ENCODE data around the gene SLC6A6.

The SLC6A6 gene

DNA sequence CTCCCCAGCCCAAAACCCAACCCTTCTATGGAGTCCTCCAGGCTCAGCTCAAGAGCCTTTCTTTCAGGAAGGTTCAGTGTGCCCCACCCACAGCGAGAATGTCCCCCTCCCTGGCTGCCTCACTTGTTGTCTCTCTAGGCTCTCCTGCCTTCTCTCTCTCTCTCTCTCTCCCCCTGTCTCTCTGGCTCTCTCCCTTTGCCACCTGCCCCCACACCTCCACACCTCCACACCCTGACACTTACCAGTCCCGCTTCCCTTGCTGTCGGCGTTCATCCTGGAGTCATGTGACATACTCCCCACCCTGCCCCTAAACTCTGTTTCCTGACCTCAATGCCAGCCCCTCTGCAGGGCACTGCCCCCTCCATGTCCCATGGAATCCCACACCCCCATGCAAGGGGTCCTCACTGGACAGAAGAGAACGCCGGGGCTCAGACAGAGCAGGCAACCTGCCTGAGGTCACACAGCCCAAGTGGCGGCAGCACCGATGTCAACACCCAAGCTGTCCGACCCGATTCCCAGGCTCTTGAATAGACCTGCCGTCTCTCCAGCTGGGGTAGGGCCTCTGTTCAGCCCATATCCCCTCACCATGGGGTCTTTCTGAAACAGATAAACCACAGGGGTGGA is 28.5 kb upstream of the SLC6A6 start:
- no peak for DNase-seq

DNA sequence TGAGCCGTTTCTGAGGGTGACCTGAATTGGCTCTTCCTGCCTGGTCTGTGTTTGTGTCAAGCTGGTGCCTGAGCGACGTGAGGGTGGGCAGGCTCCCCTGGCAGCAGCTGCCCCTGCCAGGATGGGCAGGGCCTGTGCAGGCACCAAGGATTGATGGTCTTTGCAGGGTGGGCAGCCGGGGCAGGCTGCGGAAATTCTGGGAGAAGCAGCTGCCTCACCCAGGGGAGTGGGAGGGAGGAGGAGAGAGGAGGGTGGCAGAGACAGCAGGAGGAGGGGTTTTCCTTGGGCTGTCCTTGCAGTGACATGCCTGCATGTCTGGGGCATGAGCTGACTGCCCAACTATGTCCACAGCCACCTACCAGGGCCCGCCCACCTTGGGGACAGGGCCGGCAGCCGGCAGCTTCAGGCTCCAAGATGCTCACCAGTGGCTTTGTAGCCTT is 27.9 kb upstream of the SLC6A6 start:
- DNase-seq = no peak

DNA sequence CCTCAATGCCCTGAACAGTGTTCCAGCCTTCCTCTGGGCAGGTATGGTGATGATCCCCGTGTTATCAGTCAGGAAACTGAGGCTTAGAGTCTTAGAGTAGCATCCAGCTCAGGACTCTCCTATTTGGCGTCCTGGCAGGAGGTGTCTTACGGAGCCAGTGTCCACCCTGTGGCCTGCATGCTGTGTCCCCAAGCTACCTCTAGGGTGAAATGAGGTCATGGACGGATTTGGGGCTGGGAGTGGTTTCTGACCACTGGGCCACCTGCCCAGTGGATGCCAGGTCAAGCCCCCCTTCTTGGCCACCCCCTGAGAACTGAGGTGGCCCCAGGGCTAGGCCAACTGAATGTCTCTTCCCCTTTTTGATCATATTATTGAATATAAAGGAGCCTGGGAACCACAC is 27.2 kb upstream of the SLC6A6 start:
- DNase-seq = no peak

DNA sequence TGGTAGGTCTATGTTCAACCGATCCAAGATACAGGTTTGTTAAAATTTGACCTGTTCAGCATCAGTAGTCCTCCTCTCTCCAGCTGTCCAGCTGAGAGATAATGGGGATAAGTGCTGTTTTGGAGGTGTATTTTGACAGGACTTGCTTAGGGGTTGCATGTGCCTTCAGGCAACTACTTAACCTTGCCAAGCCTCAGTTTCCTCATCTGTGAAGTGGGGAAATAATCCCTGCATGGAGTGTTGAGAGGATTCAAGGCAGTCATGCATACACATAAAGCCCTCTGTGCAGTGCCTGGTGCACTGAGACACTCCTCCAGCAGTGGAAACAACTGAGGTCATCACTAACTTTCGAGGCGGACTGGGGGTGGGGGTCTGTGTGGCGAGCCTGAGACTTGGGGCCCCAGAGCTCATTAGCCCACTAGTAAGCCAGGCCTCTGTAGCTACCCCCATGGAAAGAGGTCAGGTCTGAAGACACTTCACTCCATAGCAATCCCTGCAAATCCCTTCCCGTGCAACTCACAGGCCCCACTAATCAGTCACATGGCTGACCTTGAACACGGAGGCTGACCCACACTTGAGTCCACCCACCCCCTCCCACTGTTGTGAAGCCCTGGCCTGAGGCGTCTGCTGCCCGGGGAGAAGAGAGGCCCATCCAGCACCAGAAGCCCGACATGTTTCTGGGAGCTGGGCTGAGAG is 25.9 kb upstream of the SLC6A6 start:
- DNase-seq = no peak

DNA sequence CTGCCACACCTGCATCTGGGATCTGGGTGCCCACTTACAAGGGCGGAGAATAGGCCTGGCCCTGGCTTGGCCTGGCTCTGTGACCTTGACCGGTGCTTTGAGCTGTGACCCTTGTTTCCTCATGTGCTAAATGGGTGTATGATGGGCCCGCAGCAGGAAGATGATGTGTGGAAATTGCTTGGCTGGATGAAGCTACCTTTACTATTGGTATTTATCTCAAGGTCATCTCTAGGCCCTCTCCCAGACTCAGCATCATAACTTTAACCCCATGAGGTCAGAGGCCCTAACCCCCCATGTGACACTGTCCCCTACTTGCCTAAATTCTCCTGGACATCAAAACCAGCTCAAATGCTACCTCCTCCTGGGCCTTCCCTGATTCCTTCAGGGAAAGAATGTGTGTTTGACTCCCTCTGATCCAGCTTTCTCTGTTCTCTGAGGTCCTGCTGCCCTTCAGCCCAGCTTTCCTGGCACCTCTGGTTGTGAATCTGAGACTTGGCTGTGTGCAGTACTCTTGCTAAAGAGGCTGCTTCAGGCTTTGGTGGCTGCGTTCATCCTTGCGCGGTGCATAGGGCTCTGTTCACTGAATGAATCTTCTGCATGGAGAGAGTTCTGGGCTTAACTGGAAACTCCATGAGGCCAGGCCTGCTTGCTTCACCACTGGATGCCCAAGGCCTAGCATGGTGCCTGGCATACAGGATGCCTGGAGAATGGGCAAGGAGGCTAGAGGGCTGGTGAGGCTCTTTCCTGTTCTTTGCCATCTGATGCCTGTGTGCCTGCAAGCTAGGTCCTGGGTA is 25.2 kb upstream of the SLC6A6 start:
- no peak for DNase-seq

DNA sequence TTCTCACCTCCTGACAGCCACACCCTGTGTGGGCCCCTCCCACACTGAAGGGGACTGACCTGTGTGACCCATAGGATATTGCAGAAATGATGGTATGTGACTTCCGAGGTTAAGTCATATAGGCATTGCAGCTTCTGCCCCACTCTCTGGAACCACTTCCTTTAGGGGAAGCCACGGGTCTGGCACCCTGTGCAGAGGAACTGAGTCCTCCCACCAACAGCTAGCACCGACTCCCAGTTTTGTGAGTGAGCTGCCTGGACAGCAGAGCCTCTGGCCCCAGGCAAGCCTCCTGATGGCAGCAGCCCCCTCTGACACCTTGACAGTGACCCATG is 24.6 kb upstream of the SLC6A6 start:
- peak; percentile 62 for DNase-seq

DNA sequence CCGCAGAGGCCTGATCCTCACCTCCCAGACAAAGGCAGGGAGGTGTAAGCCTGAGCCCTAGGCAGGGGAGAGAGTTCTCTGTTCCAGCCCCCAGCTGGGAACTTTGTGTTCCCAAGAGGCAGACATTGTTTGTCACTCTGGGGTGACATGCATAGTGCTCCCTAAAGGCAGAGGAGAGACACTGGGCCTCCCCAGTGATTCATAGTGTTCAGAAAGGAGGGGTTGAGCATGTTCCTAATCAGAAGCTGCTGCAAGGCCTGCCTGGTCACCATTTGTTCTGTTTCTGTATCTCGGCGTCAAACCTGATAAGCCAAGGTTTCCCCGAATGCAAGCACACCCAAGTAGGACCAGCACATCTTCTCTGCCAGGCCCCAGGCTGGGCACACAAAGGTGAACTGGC is 24.0 kb upstream of the SLC6A6 start:
- no peak for DNase-seq

DNA sequence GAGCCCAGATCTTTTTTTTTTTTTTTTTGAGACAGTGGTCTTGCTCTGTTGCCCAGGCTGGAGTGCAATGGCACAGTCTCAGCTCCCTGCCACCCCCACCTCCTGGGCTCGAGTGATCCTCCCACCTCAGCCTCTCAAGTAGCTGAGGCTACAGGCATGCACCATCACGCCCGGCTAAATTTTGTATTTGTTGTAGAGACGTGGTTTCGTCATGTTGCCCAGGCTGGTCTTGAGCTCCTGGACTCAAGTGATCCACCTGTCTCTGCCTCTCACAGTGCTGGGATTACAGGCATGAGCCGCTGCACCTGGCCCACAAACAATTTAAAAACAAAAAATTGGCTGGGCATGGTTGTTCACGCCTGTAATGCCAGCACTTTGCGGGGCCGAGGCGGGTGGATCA is 22.6 kb upstream of the SLC6A6 start:
- DNase-seq = no peak

DNA sequence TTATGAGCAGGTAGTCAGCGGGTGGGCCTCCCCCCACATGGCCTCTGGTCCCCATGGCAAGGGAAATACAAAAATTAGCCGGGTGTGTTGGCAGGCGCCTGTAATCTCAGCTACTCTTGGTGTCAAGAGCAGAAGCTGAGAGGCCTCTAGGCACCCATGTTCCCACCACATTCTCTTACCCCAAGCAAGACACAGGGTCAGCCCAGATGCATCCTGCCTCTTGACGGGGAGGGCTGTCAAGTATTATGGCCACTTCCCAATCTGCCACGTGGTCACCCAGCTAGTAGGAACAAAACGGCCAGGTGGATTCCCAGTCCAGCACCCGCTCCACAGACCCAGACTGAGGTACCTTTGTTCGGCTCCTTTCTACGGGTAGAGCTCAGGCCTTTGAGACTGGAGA is 16.2 kb upstream of the SLC6A6 start:
- no peak for DNase-seq

DNA sequence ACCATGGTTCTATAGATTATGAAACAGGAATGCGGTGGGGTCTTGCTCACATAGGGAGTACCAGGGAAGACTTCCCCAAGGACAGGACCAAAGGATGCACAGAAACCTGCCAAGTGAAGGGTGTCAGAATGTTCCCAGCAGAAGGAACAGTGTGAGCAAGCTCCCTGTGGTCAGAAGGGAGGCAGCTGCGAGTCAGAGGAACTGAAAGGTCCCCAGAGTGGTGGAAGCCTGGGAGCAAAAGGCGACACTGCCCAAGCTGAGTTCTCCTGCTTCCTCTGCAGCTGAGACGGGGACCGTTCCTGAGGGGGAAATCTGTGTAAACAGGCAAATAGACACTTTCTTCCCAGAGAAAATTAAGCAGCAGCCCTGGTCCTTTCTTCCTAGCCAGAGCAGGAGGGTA is 14.2 kb upstream of the SLC6A6 start:
- no peak for DNase-seq

DNA sequence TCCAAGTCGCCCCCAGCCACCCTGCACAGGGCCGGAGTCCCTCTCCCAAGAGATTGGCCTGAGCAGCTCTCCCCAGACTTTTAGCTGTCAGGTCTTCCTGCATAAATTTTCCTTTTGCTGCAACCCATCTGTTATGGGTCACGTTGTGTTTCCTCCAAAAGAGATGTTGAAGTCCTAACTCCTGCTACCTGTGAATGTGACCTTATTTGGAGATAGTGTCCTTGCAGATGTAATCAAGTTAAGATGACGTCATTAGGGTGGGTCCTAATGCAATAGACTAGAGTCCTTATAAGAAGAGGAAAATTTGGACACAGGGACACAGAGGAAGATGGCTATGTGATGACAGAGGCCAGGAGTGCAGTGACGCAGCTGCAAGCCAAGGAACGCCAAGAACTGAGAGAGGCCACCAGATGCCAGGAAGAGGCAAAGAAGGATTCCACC is 13.2 kb upstream of the SLC6A6 start:
- DNase-seq = no peak

DNA sequence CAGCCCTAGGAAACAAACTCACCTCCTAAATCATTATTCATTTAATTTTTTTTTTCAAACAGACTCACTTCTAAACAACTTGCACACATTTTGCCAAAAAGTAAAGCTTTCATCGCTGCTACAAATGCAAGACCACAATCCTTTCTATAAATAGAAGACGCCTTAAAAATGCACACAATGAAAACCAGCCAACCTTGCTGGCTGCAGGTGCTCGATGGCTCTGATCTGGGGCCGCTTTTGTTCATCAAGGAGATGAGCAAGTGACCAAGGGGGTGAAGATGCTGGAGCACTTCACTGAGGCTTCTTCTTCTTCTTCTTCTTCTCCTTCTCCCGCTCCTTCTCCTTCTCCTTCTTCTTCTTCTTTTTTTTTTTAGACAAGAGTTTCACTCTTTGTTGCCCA is 12.7 kb upstream of the SLC6A6 start:
- no peak for DNase-seq

DNA sequence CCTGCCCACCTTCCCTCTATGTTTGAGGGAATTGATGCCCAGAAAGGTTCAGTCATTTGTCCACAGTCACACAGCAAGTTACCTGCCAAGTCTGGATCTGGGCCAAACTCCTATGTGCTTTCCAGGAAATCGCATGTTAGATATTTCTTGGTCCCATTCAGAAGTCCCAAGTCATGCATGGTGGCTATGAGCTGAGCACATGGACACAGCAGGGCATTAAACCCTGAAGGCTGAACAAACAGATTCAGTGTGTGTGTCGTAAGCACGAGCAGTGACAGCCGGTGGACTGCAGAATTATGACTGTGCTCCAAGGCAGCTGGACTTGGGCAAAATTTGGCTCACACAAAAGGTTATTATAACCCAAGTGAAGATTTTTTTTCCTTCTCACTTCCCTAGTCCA is 11.4 kb upstream of the SLC6A6 start:
- DNase-seq = no peak

DNA sequence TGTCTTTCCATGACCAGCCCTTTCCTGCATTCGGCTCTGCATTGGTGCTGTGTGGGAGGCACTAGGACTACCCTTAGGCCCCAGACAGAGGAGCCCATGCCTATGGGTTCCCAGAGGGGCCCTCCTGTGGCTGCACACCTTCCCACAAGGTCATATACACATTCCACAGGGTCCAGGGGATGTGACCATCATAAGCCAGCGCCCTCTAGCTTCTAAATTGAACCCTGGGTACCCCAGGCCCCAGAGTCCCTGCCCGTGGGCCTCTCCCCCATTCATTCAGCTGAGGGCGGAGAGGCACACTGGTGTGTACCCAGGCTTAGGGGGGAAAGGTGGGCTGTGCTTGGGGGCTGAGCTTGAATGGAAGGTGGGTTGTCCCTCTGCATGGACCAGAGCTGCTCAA is 10.2 kb upstream of the SLC6A6 start:
- DNase-seq = no peak

DNA sequence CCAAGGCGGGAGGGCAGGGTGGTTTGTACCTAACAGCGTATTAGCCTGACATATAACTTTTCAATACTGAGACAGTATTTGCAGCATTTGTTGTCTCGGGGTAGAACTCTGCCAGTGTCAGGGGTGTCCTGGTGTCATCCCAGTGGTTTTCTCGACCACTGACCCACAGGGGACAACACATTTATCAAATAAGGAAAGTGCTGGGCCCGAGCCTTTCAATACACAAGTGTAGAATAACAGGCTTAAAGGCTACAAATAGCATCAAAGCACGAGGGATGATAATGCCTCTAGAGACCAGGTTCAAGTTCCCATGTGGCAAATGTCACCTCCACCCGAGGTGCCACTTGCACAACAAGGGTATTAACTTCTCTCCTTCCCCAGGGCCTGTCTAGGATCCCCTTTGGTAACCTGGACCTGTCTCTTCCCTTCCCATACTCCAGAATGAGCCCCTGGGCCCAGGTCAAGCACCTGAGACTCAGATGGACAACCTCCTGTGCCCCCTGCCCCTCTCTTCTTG is 9.5 kb upstream of the SLC6A6 start:
- DNase-seq = no peak

DNA sequence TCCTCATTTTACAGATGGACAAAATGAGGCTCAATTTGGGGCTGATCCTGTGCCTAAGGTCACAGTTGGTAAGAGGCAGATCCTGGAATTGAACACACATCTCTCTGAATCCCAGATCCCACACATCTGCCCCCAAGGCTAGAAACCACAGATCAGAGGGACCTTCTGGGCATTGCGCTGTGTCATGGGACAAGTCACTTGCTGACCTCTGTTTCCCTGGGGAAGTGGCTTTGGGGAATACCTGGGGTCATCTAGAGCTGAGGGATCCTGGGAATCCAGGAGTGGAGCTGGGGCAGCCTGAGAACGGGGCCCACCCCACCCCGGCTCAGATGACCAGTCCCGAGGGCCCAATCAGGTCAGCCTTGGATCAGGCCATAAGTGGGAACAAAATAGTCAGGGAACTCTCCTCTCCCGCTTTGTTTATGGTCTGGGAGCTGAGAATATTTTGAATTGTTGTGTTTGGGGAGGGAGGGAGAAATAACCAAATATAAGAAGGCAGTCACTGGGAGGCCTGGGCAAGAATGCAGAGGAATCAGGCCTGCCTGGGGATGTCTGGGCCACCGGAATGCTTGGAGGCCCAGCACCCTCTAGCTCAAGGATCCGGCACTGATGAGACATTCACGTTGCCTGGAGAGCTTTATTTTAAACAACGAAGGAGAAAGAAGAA is 8.8 kb upstream of the SLC6A6 start:
- DNase-seq = no peak

DNA sequence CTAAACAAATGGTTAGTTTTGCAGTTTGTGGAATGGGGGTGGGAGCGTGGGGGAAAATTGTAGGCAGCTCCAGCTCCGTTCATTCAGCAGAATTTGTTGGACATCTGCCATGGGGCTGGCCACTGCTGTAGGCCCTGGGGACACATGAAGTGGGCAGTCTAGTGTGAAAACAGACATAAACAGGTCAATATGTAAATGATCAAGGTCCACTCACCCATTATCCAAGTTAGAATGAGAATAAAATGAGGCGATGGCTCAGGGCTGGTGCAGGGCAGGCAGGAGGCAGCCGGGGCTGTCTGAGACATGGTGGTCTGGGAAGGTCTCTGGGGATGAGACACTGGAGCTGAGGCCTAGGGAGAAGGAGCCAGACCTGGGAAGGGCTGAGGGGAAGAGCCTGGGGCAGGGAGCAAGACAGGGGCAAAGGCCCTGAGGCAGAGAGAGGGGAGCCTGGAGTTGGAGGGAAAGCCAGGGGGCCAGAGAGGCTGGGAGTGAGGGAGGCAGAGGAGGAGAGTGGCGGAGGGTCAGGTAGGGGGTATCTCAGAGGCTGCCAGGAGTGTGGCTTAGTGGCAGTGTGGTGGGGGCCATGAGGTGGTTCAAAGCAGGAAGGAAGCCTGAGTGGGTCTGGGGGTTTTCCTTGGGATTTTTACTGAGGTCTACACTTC is 6.2 kb upstream of the SLC6A6 start:
- DNase-seq = no peak

DNA sequence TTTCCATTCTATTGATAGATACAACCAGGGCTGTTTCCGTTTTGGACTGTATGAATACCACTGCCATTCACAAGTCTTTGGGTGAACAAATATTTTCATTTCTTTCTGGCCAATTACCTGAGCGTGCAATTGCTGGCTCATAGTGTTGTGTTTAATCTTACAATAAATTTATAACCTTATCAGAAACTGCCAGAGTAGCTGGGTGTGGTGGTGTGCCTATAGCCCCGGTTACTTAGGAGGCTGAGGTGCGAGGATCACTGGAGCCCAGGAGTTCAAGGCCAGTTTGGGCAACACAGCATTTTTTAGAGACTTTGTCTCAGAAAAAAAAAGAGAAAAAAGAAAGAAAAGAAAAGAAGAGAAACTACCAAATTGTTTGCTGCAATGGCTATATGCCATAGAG is 5.4 kb upstream of the SLC6A6 start:
- no peak for DNase-seq

DNA sequence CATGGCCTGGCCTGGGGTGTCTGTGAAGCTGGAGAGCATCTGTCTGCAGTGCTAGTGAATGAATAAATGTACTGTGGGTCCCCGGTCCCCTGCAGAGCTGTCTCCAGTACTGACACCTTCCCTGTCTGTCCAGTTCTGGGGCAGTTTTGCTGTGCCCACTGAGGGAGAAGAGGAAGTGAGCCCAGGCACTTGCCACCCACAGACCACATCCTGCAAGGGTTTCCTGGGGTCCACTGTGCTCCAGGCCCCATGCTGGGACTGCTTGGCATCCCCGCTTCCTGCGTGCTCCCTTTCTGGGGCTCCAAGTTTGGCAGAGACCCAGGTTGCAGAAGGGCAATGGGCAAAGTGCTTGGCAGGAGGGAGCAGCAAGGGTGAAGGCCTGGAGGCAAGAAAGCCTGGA is 4.9 kb upstream of the SLC6A6 start:
- no peak for DNase-seq

DNA sequence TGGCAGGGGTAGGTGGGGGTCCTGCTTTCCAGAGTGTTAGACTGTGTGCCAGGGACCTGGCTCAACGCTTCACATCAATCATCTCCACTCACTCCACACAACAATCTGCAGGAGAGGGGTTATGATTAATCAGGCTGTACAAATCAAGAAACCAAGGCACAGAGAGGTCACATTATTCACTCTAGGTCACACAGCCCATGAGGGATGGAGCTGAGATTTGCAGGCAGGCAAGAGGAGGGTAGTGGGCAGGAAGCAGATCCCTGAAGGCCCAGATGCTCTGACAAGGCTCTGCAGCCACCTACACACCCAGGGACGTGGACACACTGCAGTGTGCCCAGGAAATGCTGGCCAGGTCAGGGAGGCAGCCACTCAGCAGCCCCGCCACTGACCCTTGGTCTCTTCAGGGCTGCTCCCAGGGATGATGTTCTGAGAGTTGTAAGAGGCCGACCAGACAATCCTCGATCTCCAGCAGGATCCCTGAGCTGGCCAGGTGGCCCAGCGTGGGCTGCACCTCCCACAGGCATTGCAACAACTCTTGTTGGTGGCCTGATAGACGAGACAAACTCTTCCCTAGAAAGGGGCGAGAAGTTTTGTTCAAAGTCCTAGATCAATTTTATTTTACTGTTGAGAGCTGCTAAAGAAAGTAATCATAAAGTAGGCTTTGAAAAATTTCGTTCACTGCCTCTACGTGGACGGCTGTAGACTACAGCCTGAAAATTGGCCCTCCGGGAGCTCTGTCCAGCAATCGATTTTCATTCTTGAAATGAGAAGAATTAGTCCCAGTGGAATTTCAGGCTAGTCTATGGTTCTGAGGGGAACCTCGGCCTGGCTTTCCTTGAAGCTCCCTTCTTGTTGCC is 4.2 kb upstream of the SLC6A6 start:
- DNase-seq = no peak

DNA sequence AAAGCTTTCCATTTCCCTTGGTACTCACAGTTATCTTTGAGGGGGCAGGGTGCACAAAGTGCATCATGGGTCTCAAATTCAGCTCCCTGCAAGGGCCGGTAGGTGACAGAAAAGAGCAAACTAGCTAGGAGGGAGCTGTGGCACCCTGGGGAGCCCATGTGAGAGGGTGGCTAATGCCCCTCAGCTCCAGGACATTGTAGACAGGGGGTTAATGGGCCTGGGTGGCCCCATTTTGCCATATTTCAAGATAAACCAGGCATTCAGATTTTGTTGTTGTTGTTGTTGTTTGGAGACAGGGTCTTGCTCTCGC is 3.7 kb upstream of the SLC6A6 start:
- no peak for DNase-seq

DNA sequence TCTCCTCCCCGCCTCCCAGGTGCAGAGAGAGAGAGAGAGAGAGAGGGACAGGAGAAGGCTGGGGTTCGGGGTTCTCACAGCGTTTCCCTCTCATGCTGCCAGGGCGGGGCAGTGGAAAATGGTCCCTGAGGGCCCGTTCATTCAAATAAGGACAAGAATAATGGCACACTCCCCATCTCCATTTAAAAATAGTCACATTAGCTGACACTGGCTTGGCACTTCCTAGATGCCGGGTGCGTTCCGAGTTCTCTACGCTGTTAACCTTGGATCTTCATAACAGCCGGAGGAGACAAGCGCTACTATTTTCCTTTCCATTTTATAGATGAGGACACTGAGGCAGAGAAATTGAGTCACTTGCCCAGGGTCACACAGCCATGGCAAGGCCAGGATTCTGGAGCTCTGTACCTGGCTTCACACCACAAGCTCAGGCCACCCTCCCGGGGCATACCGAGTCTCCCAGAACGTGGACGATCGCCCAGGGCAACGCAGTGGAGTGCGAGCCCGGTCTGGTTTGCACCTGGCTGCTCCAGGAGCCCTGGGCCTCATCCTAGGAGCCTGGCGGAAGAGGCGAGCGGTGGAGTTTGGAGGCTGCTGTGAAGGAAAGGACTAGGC is 608 bp upstream of the SLC6A6 start:
- no peak for DNase-seq

All from CD4-positive, alpha-beta T cell treated with Interleukin-10 for 1 hour (primary cell).